Measurements from ENCODE around the gene AGMAT.

Gene AGMAT

GRCh38 chr1:15573477-15573876 is 11.4 kb downstream of the AGMAT start:
- Histone ChIP-seq H3K36me3 (peaks cover 26% of the 10 kb centered on the region), H3K4me1 (ENCODE audit: control insufficient read depth in 1 of 2, insufficient read depth in 1 of 2, low read depth in 1 of 2, low read length in 1 of 2) (no peaks in the 10 kb centered on the region), H3K4me3 (ENCODE audit: low read depth in 1 of 2, low read length in 1 of 2) (no peak overlapping the region), H3K27me3 (no peaks in the 10 kb centered on the region), H3K27ac (no peak overlapping the region), H3K9me3 (no peaks in the 10 kb centered on the region)
- no peak for TF ChIP-seq CTCF (IDR thresholded peaks at IDR 0.05)

- peaks cover 48% of the 10 kb centered on the region for H3K36me3 ChIP-seq
- no peak overlapping the region for H3K4me3 ChIP-seq (ENCODE audit: low read depth in 1 of 2, low read length in 1 of 2)
- no peak for TF ChIP-seq CTCF (IDR thresholded peaks at IDR 0.05)
- no peak overlapping the region for H3K27ac ChIP-seq
- H3K4me1 ChIP-seq (ENCODE audit: control insufficient read depth in 1 of 2, insufficient read depth in 1 of 2, low read depth in 1 of 2, low read length in 1 of 2): no peaks in the 10 kb centered on the region
- H3K27me3 ChIP-seq: no peaks in the 10 kb centered on the region
- H3K9me3 ChIP-seq: no peaks in the 10 kb centered on the region
Observed at GRCh38 chr1:15571266-15571665, 13.6 kb downstream of the AGMAT start.

GRCh38 chr1:15570861-15571260 is 14.0 kb downstream of the AGMAT start:
- no peak overlapping the region for H3K27ac ChIP-seq
- H3K27me3 ChIP-seq: no peaks in the 10 kb centered on the region
- H3K9me3 ChIP-seq: no peaks in the 10 kb centered on the region
- TF ChIP-seq CTCF (IDR thresholded peaks at IDR 0.05): no peak
- no peak overlapping the region for H3K4me3 ChIP-seq (ENCODE audit: low read depth in 1 of 2, low read length in 1 of 2)
- peaks cover 52% of the 10 kb centered on the region for H3K36me3 ChIP-seq
- no peaks in the 10 kb centered on the region for H3K4me1 ChIP-seq (ENCODE audit: control insufficient read depth in 1 of 2, insufficient read depth in 1 of 2, low read depth in 1 of 2, low read length in 1 of 2)

DNA sequence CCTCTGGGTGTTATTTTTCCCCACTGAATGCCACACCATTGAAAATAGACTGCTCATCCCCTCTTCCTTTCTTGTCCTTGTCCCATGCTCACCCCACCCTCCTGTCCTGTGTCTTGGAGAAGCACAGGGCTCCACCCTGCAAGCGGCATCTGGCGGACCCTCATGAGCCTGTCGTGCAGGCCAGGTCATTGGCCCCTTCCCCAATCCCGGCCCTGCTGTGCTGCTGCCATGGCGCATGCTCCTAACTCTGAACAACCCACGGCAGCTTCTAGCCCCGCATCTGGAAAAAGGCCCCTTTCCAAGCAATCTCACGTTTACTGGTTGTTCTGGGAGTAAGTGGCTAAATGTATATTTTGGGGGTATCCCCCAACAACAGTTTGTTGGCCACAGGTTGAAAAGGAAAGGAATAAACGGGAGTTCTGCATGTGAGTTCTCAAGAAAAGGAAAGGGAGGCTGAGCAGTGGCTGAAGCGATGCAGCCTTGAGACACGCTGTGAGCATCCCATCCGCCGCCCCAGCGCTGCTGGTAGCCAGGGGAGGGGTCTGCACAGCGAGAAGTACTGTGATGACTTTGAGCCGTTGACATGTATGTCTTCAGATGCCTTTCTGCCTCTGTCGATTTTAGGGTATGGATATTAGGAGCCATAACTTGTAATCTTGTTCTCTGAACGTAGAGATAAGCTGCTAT is 16.3 kb downstream of the AGMAT start:
- Histone ChIP-seq H3K9me3 (no peaks in the 10 kb centered on the region), H3K4me3 (ENCODE audit: low read depth in 1 of 2, low read length in 1 of 2) (no peak overlapping the region), H3K4me1 (ENCODE audit: control insufficient read depth in 1 of 2, insufficient read depth in 1 of 2, low read depth in 1 of 2, low read length in 1 of 2) (no peaks in the 10 kb centered on the region), H3K27me3 (no peaks in the 10 kb centered on the region), H3K27ac (no peak overlapping the region), H3K36me3 (peaks cover 62% of the 10 kb centered on the region)
- no peak for TF ChIP-seq CTCF (IDR thresholded peaks at IDR 0.05)

DNA sequence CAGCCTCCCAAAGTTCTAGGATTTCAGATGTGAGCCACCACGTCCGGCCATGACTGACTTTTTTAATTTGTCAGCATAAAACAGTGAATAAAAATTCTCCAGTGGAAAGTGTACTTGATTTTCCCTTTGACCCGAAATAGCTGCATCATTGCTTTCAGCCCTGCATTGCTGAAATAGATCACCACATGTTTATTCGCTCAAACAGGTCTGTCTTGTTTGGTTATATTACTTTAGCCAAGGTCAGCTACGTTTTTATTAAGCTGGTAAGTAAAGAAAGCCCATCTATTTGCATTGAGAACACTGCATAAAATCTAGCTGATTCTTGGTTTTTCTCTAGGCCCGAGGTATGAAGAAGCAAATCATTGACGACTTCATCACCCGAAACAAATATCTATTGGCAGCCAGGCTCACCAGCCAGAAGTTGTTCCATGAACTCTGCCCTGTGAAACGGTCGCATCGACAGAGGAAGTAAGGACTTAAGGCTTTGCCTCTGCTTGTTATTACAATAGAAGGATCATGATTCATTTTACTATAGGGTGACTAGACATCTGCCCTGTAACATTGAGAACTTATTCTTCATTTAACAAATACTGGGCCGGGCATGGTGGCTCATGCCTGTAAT is 25.6 kb downstream of the AGMAT start:
- H3K27ac ChIP-seq: no peak overlapping the region
- no peak overlapping the region for H3K4me3 ChIP-seq (ENCODE audit: low read depth in 1 of 2, low read length in 1 of 2)
- no peaks in the 10 kb centered on the region for H3K4me1 ChIP-seq (ENCODE audit: control insufficient read depth in 1 of 2, insufficient read depth in 1 of 2, low read depth in 1 of 2, low read length in 1 of 2)
- no peaks in the 10 kb centered on the region for H3K9me3 ChIP-seq
- TF ChIP-seq CTCF (IDR thresholded peaks at IDR 0.05): no peak
- H3K27me3 ChIP-seq: no peaks in the 10 kb centered on the region
- peaks cover 43% of the 10 kb centered on the region for H3K36me3 ChIP-seq
